HepG2 (cell line): ENCODE data around the gene HES7. TPM values are rescaled to one million over a fixed set of nuclear protein-coding genes. Genes with fewer than 3 reads are reported as not detected.
A peak's percentile ranks its signal among the peaks of the same experiment; 100 is the strongest.

ENCODE experiments used
- HOXA5 ChIP-seq: sonication (generic); formaldehyde crosslinking; IDR thresholded peaks from 2 replicates; pipeline ENCODE4 v1.4.0; 2020; ENCODE audit warnings: missing genetic modification reagents
- ISL2 ChIP-seq: sonication (generic); formaldehyde crosslinking; IDR thresholded peaks from 2 replicates; pipeline ENCODE4 v1.5.0; 2020; ENCODE audit warnings: missing genetic modification reagents
- MAF1 ChIP-seq: sonication (generic); formaldehyde crosslinking; IDR thresholded peaks from 2 replicates; pipeline ENCODE4 v1.5.0; 2020; ENCODE audit warnings: missing genetic modification reagents, borderline replicate concordance
- MAFF ChIP-seq: IDR thresholded peaks from 2 replicates; pipeline ENCODE4 v1.6.1; 2011; ENCODE audit warnings: low read depth, low read length, improper control_type of control experiment
- NFE2L1 ChIP-seq: sonication (generic); formaldehyde crosslinking; IDR thresholded peaks from 2 replicates; pipeline ENCODE4 v1.4.0; 2020; ENCODE audit warnings: missing genetic modification reagents, mild to moderate bottlenecking, borderline replicate concordance
- PHF8 ChIP-seq: sonication (generic); formaldehyde crosslinking; IDR thresholded peaks from 2 replicates; pipeline ENCODE4 v1.5.0; 2020; ENCODE audit warnings: missing genetic modification reagents
- RAD21 ChIP-seq: fragments of 450-650 bp; formaldehyde crosslinking; IDR thresholded peaks from 2 replicates; pipeline ENCODE4 v1.5.0; 2020; ENCODE audit warnings: mild to moderate bottlenecking
- SRSF1 ChIP-seq: fragments of 200-400 bp; formaldehyde crosslinking; optimal IDR thresholded peaks from 2 replicates; pipeline ENCODE3; 2017; ENCODE audit warnings: mild to moderate bottlenecking, low read depth, low read length, moderate library complexity
- TOPORS ChIP-seq: sonication (generic); formaldehyde crosslinking; IDR thresholded peaks from 2 replicates; pipeline ENCODE4 v1.8.0; 2023; ENCODE audit warnings: mild to moderate bottlenecking, missing genetic modification reagents
- YEATS4 ChIP-seq: sonication (generic); formaldehyde crosslinking; IDR thresholded peaks from 2 replicates; pipeline ENCODE4 v1.4.0; 2020; ENCODE audit warnings: missing genetic modification reagents, borderline replicate concordance
- ZNF354B ChIP-seq: sonication (generic); formaldehyde crosslinking; IDR thresholded peaks from 2 replicates; pipeline ENCODE4 v1.8.0; 2022; ENCODE audit warnings: mild to moderate bottlenecking, missing genetic modification reagents
- ZNF468 ChIP-seq: sonication (generic); formaldehyde crosslinking; IDR thresholded peaks from 2 replicates; pipeline ENCODE4 v1.8.0; 2022; ENCODE audit warnings: mild to moderate bottlenecking, moderate library complexity, missing genetic modification reagents
- polyA plus RNA-seq, 8 experiments: library from polyadenylated mRNA; depleted of rRNA in 3 of 8; stranded (reverse) in 7 of 8; unstranded in 1 of 8; fragments of >200 nt; fragmentation: Illumina TruSeq in 4 of 8; extraction: Trizol in 4 of 8; gene quantifications; 2 replicates each; pipeline versions ENCODE4 v1.2.1 to v1.2.3, GENCODE V29; 2011 to 2016; ENCODE audit warnings: low read depth in 4 of 8, missing spikeins in 1 of 8, mixed read lengths in 1 of 8; ENCODE audit not compliant: insufficient read depth in 1 of 8
- total RNA-seq, 5 experiments: library from RNA; depleted of rRNA; stranded (reverse); fragments of >200 nt; fragmentation: Illumina TruSeq; extraction: Trizol; gene quantifications; 2 replicates each; pipeline ENCODE4 v1.2.3, GENCODE V29; 2016; ENCODE audit warnings: low read depth in 1 of 5
- TF ChIP-seq, protein P1 (sequence below): sonication (generic); formaldehyde crosslinking; IDR thresholded peaks from 2 replicates; pipeline ENCODE4 v1.9.0; 2021; ENCODE audit warnings: missing genetic modification reagents, borderline replicate concordance
- TF ChIP-seq, protein P2 (sequence below): sonication (generic); formaldehyde crosslinking; IDR thresholded peaks from 2 replicates; pipeline ENCODE4 v1.4.0; 2020; ENCODE audit warnings: missing genetic modification reagents, borderline replicate concordance
- TF ChIP-seq, protein P3 (sequence below): sonication (generic); formaldehyde crosslinking; IDR thresholded peaks from 2 replicates; pipeline ENCODE4 v1.8.1; 2023; ENCODE audit warnings: missing genetic modification reagents, inconsistent platforms, borderline replicate concordance
- TF ChIP-seq, protein P4 (sequence below): sonication (generic); formaldehyde crosslinking; IDR thresholded peaks from 2 replicates; pipeline ENCODE4 v1.5.0; 2020; ENCODE audit warnings: missing genetic modification reagents, mild to moderate bottlenecking, borderline replicate concordance
- TF ChIP-seq, protein P5 (sequence below): sonication (generic); formaldehyde crosslinking; IDR thresholded peaks from 2 replicates; pipeline ENCODE4 v1.8.1; 2023; ENCODE audit warnings: missing genetic modification reagents, mild to moderate bottlenecking, borderline replicate concordance

HES7 gene
- total and polyA plus RNA-seq, 2 of the 13 experiments (the other 11 are each of a cell fraction or from before 2014, with no cell fraction given): not detected

DNA sequence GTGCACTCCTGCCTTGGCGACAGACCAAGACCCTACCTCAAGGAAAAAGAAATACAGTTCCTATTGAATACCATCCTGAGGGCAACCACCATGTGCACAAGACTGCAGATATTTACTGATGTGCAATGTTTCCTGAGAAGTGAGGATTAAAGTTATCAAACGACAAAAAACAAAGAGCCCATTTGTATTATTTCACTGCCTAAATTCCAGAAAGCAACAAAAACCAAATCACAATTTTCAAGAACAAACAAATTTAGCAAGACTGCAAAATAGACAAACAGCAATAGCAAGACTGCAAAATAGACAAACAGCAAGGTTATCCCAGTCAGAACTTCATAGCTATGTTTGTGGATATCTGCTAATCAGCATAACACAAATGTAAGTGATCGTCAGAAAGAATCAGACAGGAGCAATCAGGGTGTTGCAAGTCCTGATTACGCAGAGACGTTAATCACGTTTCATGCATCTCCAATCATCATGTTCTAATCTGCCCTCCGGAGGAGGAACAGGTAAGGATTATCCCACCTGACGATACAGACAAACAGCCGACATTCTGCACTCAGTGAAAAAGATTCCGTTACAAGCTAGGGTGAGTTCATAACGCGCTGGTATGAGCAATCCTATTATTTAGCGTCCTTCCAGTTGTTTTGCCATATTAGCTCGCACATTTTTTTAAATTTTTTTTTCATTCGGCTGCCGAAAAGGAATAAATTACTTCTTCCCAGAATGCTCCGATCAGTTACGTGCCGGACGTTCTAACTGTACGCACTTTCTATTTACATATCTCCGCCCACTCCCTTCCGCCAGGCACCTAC is 49.4 kb upstream of the HES7 start (continued):
- TF ChIP-seq TOPORS (CRISPR knock-in tag) (peak; percentile 92), HOXA5 (CRISPR knock-in tag) (no peak; the same call in none of the 2 replicates), MAFF (peak; percentile 96), ISL2 (CRISPR knock-in tag) (no peak; the same call in none of the 2 replicates), ZNF354B (CRISPR knock-in tag) (peak; percentile 95; the same call in 1 of the 2 replicates), YEATS4 (peak; percentile 89), SRSF1 (no peak), NFE2L1 (CRISPR knock-in tag) (no peak), RAD21 (CRISPR knock-in tag) (peak; percentile 70), PHF8 (CRISPR knock-in tag) (peak; percentile 72), ZNF468 (peak; percentile 96), MAF1 (peak; percentile 93; the same call in 1 of the 2 replicates)
- TF ChIP-seq, protein P1, sequence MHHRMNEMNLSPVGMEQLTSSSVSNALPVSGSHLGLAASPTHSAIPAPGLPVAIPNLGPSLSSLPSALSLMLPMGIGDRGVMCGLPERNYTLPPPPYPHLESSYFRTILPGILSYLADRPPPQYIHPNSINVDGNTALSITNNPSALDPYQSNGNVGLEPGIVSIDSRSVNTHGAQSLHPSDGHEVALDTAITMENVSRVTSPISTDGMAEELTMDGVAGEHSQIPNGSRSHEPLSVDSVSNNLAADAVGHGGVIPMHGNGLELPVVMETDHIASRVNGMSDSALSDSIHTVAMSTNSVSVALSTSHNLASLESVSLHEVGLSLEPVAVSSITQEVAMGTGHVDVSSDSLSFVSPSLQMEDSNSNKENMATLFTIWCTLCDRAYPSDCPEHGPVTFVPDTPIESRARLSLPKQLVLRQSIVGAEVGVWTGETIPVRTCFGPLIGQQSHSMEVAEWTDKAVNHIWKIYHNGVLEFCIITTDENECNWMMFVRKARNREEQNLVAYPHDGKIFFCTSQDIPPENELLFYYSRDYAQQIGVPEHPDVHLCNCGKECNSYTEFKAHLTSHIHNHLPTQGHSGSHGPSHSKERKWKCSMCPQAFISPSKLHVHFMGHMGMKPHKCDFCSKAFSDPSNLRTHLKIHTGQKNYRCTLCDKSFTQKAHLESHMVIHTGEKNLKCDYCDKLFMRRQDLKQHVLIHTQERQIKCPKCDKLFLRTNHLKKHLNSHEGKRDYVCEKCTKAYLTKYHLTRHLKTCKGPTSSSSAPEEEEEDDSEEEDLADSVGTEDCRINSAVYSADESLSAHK (CRISPR knock-in tag): peak; percentile 92
- TF ChIP-seq, protein P2, sequence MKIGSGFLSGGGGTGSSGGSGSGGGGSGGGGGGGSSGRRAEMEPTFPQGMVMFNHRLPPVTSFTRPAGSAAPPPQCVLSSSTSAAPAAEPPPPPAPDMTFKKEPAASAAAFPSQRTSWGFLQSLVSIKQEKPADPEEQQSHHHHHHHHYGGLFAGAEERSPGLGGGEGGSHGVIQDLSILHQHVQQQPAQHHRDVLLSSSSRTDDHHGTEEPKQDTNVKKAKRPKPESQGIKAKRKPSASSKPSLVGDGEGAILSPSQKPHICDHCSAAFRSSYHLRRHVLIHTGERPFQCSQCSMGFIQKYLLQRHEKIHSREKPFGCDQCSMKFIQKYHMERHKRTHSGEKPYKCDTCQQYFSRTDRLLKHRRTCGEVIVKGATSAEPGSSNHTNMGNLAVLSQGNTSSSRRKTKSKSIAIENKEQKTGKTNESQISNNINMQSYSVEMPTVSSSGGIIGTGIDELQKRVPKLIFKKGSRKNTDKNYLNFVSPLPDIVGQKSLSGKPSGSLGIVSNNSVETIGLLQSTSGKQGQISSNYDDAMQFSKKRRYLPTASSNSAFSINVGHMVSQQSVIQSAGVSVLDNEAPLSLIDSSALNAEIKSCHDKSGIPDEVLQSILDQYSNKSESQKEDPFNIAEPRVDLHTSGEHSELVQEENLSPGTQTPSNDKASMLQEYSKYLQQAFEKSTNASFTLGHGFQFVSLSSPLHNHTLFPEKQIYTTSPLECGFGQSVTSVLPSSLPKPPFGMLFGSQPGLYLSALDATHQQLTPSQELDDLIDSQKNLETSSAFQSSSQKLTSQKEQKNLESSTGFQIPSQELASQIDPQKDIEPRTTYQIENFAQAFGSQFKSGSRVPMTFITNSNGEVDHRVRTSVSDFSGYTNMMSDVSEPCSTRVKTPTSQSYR (CRISPR knock-in tag): peak; percentile 80; the same call in 1 of the 2 replicates
- TF ChIP-seq, protein P3, sequence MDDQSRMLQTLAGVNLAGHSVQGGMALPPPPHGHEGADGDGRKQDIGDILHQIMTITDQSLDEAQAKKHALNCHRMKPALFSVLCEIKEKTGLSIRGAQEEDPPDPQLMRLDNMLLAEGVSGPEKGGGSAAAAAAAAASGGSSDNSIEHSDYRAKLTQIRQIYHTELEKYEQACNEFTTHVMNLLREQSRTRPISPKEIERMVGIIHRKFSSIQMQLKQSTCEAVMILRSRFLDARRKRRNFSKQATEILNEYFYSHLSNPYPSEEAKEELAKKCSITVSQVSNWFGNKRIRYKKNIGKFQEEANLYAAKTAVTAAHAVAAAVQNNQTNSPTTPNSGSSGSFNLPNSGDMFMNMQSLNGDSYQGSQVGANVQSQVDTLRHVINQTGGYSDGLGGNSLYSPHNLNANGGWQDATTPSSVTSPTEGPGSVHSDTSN (CRISPR knock-in tag): peak; percentile 94; the same call in 1 of the 2 replicates
- TF ChIP-seq, protein P4, sequence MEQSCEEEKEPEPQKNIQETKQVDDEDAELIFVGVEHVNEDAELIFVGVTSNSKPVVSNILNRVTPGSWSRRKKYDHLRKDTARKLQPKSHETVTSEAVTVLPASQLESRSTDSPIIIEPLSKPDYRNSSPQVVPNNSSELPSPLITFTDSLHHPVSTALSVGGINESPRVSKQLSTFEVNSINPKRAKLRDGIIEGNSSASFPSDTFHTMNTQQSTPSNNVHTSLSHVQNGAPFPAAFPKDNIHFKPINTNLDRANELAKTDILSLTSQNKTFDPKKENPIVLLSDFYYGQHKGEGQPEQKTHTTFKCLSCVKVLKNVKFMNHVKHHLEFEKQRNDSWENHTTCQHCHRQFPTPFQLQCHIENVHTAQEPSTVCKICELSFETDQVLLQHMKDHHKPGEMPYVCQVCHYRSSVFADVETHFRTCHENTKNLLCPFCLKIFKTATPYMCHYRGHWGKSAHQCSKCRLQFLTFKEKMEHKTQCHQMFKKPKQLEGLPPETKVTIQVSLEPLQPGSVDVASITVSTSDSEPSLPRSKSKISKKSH (CRISPR knock-in tag): no peak
- TF ChIP-seq, protein P5, sequence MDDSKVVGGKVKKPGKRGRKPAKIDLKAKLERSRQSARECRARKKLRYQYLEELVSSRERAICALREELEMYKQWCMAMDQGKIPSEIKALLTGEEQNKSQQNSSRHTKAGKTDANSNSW: peak; percentile 38; the same call in 1 of the 2 replicates
